HK-2 (cell line): ENCODE measurements around the gene APOM.

Experiments used
- DNase-seq: peaks from one replicate; pipeline ENCODE4 v3.0.0-alpha.2; 2018; ENCODE audit not compliant: unreplicated experiment

The APOM gene

GRCh38 chr6:31631209-31631608 lies 24.5 kb upstream of the APOM start:
- DNase-seq: no peak

- DNase-seq: no peak
These were observed 23.9 kb upstream of the APOM start for GRCh38 chr6:31631681-31632278.

- DNase-seq: no peak
These were observed 23.3 kb upstream of the APOM start for GRCh38 chr6:31632279-31632946.

- no peak for DNase-seq
These were observed 22.2 kb upstream of the APOM start for GRCh38 chr6:31633447-31633846.

GRCh38 chr6:31634131-31634530 lies 21.6 kb upstream of the APOM start:
- no peak for DNase-seq

GRCh38 chr6:31634969-31635575 lies 20.6 kb upstream of the APOM start:
- no peak for DNase-seq

- DNase-seq: no peak
These were observed 18.7 kb upstream of the APOM start for GRCh38 chr6:31636698-31637596.

GRCh38 chr6:31639043-31639442 lies 16.7 kb upstream of the APOM start:
- DNase-seq: no peak

- DNase-seq: no peak
These were observed 16.2 kb upstream of the APOM start for GRCh38 chr6:31639449-31639861.

GRCh38 chr6:31640612-31641011 lies 15.1 kb upstream of the APOM start:
- no peak for DNase-seq

- DNase-seq: no peak
These were observed 14.3 kb upstream of the APOM start for GRCh38 chr6:31641370-31641769.

- no peak for DNase-seq
These were observed 12.7 kb upstream of the APOM start for GRCh38 chr6:31642798-31643570.

- DNase-seq: no peak
These were observed 11.8 kb upstream of the APOM start for GRCh38 chr6:31643818-31644454.

- DNase-seq: no peak
These were observed 10.4 kb upstream of the APOM start for GRCh38 chr6:31645325-31645724.

- no peak for DNase-seq
These were observed 4.0 kb upstream of the APOM start for GRCh38 chr6:31651602-31652191.

GRCh38 chr6:31652925-31653724 lies 2.6 kb upstream of the APOM start:
- peak; percentile 89 for DNase-seq

- DNase-seq: no peak
These were observed 933 bp upstream of the APOM start for GRCh38 chr6:31654574-31655348.

- no peak for DNase-seq
These were observed 1.9 kb downstream of the APOM start for GRCh38 chr6:31657406-31658157.
